Thyroid gland (tissue), 4 donors: Measurements from ENCODE around the gene ASAP2. TPM values are rescaled to one million over a fixed set of nuclear protein-coding genes. Genes with fewer than 3 reads are reported as not detected.
A peak's percentile ranks its signal among the peaks of the same experiment; 100 is the strongest.

ENCODE experiments used
- DNase-seq, 2 donors: peaks; one replicate each; pipeline ENCODE4 v3.0.0-alpha.2; 2019
- H3K27ac ChIP-seq, 3 donors: fragments of 200-600 bp; sonication (generic); 1 replicate in 2 of 3; 2 replicates in 1 of 3; pipeline ENCODE4 v1.5.1; 2016 to 2019; ENCODE audit warnings: mild to moderate bottlenecking in 1 of 3, moderate library complexity in 1 of 3
- H3K27me3 ChIP-seq: fragments of 200-600 bp; sonication (generic); one replicate; pipeline ENCODE4 v1.5.1; 2019
- H3K36me3 ChIP-seq, 2 donors: fragments of 200-600 bp; sonication (generic); one replicate each; pipeline ENCODE4 v1.5.1; 2016 to 2019
- H3K4me1 ChIP-seq, 2 donors: fragments of 200-600 bp; sonication (generic); one replicate each; pipeline ENCODE4 v1.5.1; 2017 to 2019
- H3K4me3 ChIP-seq, 3 donors: fragments of 200-600 bp; sonication (generic); replicated peaks in 1 of 3; 1 replicate in 2 of 3; 2 replicates in 1 of 3; pipeline ENCODE4 v1.5.1; 2016; ENCODE audit warnings: mild to moderate bottlenecking in 1 of 3
- H3K9me3 ChIP-seq: fragments of 200-600 bp; sonication (generic); one replicate; pipeline ENCODE4 v1.5.1; 2017
- POLR2A ChIP-seq, 2 donors: fragments of 450-650 bp; IDR thresholded peaks; one replicate each; pipeline ENCODE4 v1.6.1; 2017; ENCODE audit warnings: antibody characterized with exemption in 2 of 2, mild to moderate bottlenecking in 2 of 2, moderate library complexity in 1 of 2
- WGBS, 2 donors: methylation state at CpG; one replicate each; pipeline ENCODE4 v1.1.5; 2017; 5-methylcytosine and 5-hydroxymethylcytosine counted together
- intact Hi-C: fragments of 100-400 bp; cut with DNase I; formaldehyde crosslinking; loops from one replicate; pipeline ENCODE4 v1.15.1; 2023
- total RNA-seq, 4 donors: library from RNA; depleted of rRNA; stranded (reverse); fragments of >200 nt; gene quantifications; one replicate each; pipeline ENCODE4 v1.2.3, GENCODE V29; 2016
- TF ChIP-seq, protein P1 (sequence below), 6 experiments: fragments of 200-600 bp in 3 of 6; fragments of 450-650 bp in 3 of 6; sonication (generic) in 3 of 6; IDR thresholded peaks; one replicate each; pipeline ENCODE4 v1.5.1; 2016 to 2019; ENCODE audit warnings: antibody characterized with exemption in 6 of 6, mild to moderate bottlenecking in 2 of 6, inconsistent platforms in 1 of 6, moderate library complexity in 1 of 6

ASAP2 gene
- total RNA-seq, 4 donors from 2014 or later, result 40.3 to 55.3 (median 47.3) TPM

DNA sequence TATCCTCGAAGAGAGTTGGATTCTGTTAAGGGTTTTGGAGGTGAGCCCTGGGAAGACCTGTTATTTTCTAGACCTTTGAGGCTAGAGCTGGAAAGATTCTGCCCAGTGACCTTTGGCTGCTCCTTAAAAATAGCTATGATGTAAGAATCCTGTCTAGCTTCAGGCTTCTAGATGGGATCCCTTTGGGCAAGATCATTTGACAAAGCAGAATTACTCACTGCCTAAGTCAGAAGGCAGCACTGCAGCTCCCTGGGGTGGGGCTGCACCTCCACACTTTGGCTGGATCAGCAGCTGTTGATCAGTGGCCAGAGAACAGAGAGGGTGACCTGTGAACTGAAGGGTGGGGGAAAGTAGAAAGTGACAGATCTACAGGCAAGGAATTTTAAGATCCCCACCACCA, 103.8 kb downstream of the ASAP2 start:
- peaks cover 38 to 68% of the 10 kb centered on the region in 2 donors for H3K4me1 ChIP-seq
- peak; percentile 49 to 66 for DNase-seq
- H3K9me3 ChIP-seq, result no peaks in the 10 kb centered on the region
- no peaks in the 10 kb centered on the region for H3K36me3 ChIP-seq
- no peaks in the 10 kb centered on the region for H3K27me3 ChIP-seq
- intact Hi-C loops, result no loop called here
- TF ChIP-seq, protein P1, sequence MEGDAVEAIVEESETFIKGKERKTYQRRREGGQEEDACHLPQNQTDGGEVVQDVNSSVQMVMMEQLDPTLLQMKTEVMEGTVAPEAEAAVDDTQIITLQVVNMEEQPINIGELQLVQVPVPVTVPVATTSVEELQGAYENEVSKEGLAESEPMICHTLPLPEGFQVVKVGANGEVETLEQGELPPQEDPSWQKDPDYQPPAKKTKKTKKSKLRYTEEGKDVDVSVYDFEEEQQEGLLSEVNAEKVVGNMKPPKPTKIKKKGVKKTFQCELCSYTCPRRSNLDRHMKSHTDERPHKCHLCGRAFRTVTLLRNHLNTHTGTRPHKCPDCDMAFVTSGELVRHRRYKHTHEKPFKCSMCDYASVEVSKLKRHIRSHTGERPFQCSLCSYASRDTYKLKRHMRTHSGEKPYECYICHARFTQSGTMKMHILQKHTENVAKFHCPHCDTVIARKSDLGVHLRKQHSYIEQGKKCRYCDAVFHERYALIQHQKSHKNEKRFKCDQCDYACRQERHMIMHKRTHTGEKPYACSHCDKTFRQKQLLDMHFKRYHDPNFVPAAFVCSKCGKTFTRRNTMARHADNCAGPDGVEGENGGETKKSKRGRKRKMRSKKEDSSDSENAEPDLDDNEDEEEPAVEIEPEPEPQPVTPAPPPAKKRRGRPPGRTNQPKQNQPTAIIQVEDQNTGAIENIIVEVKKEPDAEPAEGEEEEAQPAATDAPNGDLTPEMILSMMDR (IDR thresholded peaks at IDR 0.05), result no peak
- no peak for TF ChIP-seq POLR2A (IDR thresholded peaks at IDR 0.05)
- peak overlapping the region; percentile 46 to 87 (median 84) for H3K27ac ChIP-seq
- H3K4me3 ChIP-seq, result no peak overlapping the region
- WGBS, 2 donors, result 41 to 42% methylated on average over 1 of the region's 1 CpG

DNA sequence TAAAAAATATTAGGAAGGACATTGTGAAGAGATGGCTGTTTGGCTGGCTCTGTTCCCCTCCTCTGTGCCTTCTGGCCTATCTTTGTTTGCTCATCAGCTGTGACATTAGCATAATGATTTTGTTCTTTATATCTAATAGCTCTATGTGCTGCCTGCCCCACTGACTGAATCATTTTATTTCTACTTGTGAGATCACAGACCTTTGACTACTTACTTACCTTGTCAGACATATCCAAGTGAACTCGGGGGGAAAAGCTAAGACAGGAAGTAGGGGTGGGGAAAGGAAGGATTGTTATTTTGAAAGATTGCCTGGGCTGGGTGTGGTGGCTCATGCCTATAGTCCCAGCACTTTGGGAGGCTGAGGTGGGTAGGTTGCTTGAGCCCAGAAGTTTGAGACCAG, 104.2 kb downstream of the ASAP2 start:
- WGBS, 2 donors, result 4 to 5% methylated on average over 1 of the region's 1 CpG
- Histone ChIP-seq H3K27ac (peak overlapping the region; percentile 46 to 87 (median 84)), H3K27me3 (no peaks in the 10 kb centered on the region), H3K4me1 (peaks cover 42 to 69% of the 10 kb centered on the region in 2 donors), H3K4me3 (no peak overlapping the region), H3K36me3 (no peaks in the 10 kb centered on the region), H3K9me3 (no peaks in the 10 kb centered on the region)
- no peak for TF ChIP-seq POLR2A (IDR thresholded peaks at IDR 0.05)
- TF ChIP-seq, protein P1 (IDR thresholded peaks at IDR 0.05), result no peak
- no peak for DNase-seq
- intact Hi-C loops, result no loop called here

DNA sequence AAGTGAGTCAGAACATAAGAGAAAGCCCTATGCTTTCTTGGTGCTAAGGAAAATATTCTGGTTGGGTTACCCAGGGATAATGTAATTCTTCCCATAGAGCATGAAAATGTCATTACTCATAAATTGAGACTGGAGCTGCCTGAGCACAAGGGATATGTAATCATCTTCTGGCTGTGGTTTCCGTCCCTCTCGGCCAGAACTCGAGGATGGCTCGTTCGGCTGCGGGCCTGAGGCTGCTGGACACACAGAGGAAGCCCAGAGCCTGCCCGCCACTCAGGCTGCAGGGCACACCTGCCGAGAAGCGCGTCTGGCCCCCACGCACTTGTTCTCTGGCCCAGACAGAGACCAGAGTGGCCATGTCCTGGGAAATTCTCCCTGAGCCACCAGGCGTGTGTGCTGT, 104.9 kb downstream of the ASAP2 start:
- peaks cover 41 to 62% of the 10 kb centered on the region in 2 donors for H3K4me1 ChIP-seq
- no peaks in the 10 kb centered on the region for H3K36me3 ChIP-seq
- intact Hi-C loops, result no loop called here
- 38 to 93% methylated on average over 7 to 12 of the region's 12 CpGs for WGBS, 2 donors
- TF ChIP-seq POLR2A (IDR thresholded peaks at IDR 0.05), result no peak
- TF ChIP-seq, protein P1 (IDR thresholded peaks at IDR 0.05), result no peak
- H3K9me3 ChIP-seq, result no peaks in the 10 kb centered on the region
- no peak overlapping the region for H3K4me3 ChIP-seq
- H3K27ac ChIP-seq, result peak overlapping the region in 2 of 3 donors; percentile 84 to 87
- DNase-seq, result no peak
- no peaks in the 10 kb centered on the region for H3K27me3 ChIP-seq

DNA sequence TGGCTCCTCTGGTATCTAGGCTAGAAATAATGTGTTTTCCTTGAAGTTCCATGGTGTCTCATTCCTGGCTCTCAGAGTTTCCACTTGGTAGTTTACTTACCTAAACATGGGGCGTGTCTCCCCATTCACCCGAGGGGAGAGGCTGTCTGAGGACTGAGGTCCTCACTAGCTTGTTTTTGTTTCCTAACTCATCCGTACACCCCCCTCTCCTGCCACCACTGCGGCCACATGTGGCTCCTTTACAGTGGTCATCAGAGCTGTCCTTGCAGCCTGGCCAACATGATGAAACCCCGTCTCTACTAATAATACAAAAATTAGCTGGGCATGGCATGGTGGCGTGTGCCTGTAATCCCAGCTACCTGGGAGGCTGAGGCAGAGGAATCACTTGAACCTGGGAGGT, 106.0 kb downstream of the ASAP2 start:
- no peaks in the 10 kb centered on the region for H3K27me3 ChIP-seq
- WGBS, 2 donors, result 89 to 91% methylated on average over 6 of the region's 6 CpGs
- no peak overlapping the region for H3K4me3 ChIP-seq
- H3K9me3 ChIP-seq, result no peaks in the 10 kb centered on the region
- intact Hi-C loops, result no loop called here
- no peak for DNase-seq
- H3K27ac ChIP-seq, result peak overlapping the region in 1 of 3 donors; percentile 87
- TF ChIP-seq, protein P1 (IDR thresholded peaks at IDR 0.05), result no peak
- TF ChIP-seq POLR2A (IDR thresholded peaks at IDR 0.05), result no peak
- H3K36me3 ChIP-seq, result no peaks in the 10 kb centered on the region
- H3K4me1 ChIP-seq, result peaks cover 30 to 51% of the 10 kb centered on the region in 2 donors

DNA sequence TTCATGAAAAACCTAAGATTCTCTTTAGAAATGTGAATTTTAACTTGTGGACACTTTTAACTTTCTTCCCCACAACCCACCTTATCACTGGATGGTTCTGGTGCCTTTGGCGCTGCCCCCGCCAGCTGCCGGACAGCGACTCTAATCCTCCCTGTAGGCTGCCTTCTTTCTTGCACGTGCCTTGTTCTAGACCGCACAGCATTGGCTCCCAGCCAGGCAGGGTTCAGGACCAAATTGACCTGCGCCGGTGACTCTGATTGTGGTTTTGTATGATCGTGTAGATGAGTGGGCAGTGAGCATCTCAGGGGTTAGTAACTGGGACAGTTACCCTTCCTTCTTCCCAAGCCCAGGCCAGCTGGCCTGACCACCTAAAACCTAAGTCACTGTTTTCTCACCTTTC, 106.8 kb downstream of the ASAP2 start:
- Histone ChIP-seq H3K27ac (no peak overlapping the region), H3K36me3 (no peaks in the 10 kb centered on the region), H3K9me3 (no peaks in the 10 kb centered on the region), H3K27me3 (no peaks in the 10 kb centered on the region), H3K4me3 (no peak overlapping the region), H3K4me1 (peaks cover 25 to 45% of the 10 kb centered on the region in 2 donors)
- WGBS, 2 donors, result 89 to 91% methylated on average over 9 of the region's 9 CpGs
- intact Hi-C loops, result no loop called here
- TF ChIP-seq POLR2A (IDR thresholded peaks at IDR 0.05), result no peak
- TF ChIP-seq, protein P1 (IDR thresholded peaks at IDR 0.05), result no peak
- no peak for DNase-seq
